Fibroblast of mammary gland (primary cell): ENCODE data around the gene AGTPBP1.
A peak's percentile ranks its signal among the peaks of the same experiment; 100 is the strongest.

ENCODE experiments used
- DNase-seq: peaks from one replicate; pipeline ENCODE4 v3.0.0-alpha.2; 2010; ENCODE audit warnings: low read depth
- H3K4me3 ChIP-seq: 2 replicates; pipeline ENCODE4 v1.5.1; 2011; ENCODE audit warnings: low read depth, mild to moderate bottlenecking, low read length, moderate library complexity; ENCODE audit not compliant: control insufficient read depth
- CTCF ChIP-seq: conservative IDR thresholded peaks from 2 replicates; pipeline ENCODE4 v1.5.1; 2011; ENCODE audit warnings: low read depth, low read length, inconsistent platforms; ENCODE audit not compliant: control insufficient read depth, insufficient read depth

The AGTPBP1 gene

DNA sequence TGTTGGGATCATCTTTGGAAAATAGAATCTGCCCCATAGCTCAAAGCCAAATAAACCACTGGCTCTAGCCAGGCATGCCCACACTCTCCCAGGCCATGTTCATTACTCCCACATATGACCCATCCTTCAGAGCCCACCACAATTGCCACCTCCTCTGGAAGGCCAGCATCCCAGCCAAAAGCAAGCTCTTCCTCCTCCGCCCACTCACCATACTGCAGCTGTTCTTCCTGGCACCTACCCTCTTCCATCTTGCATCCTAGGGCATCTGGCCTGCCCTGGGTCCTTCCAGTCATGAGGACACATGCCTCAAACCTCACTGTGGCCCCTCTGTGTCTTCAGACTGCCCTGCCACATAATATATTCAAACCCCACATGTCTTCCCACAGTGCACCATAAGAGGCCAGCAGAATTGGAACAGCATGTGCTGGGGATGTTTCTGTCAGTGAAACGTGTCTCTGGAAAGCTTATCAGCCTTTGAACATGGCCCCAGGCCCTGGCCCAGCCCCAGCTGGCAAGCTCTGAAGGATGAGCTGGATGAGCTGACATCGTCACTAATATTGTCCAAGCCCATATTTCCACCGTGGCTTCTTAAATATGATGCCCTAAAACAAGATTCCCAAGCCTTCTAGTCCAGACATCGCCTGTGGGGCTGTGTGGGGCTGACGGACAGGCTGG is 230.8 kb downstream of the AGTPBP1 start:
- DNase-seq, result no peak
- H3K4me3 ChIP-seq, result no peak overlapping the region
- no peak for TF ChIP-seq CTCF

GRCh38 chr9:85508616-85509015 is 233.1 kb downstream of the AGTPBP1 start:
- peak; percentile 1 for TF ChIP-seq CTCF
- H3K4me3 ChIP-seq, result no peak overlapping the region
- no peak for DNase-seq

GRCh38 chr9:85505612-85506011 is 236.1 kb downstream of the AGTPBP1 start:
- DNase-seq, result no peak
- no peak overlapping the region for H3K4me3 ChIP-seq
- no peak for TF ChIP-seq CTCF

DNA sequence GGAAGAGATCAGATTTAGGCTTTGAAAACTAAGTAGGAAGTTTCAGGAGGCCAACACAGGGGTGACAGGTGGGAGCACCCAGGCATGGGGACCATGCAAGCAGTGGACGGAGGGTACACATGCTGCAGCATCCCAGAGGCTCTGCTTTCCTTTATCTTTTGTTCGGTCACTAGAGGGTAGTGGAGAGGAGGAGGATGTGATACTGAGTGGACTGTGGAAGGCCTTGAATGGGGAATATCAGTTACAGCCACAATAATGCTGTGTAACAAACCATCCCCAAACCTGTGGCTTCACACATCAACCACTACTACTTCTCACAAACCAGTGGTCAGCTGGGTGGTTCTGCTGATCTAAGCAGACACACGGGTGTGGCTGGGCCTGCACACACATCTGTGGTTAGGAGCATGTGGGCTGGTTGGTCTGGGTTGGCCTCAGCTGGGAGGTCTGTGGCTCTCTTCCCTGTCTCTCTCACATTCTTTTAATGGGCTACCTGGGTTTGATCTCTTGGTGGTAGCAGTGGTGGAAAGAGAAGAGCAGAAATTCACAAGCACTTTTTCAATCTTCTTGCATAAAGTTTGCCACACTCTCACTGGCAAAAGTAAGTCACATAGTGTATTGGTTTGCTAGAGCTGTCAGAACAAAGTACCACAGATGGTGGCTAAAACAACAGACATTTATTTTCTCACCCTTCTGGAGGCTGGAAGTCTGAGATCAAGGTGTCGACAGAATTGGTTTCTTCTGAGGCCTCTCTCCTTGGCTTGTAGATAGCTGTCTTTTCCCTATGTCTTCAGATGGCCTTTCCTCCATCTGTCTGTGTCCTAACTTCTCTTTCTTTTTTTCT is 238.7 kb downstream of the AGTPBP1 start:
- no peak for TF ChIP-seq CTCF
- no peak for DNase-seq
- no peak overlapping the region for H3K4me3 ChIP-seq

DNA sequence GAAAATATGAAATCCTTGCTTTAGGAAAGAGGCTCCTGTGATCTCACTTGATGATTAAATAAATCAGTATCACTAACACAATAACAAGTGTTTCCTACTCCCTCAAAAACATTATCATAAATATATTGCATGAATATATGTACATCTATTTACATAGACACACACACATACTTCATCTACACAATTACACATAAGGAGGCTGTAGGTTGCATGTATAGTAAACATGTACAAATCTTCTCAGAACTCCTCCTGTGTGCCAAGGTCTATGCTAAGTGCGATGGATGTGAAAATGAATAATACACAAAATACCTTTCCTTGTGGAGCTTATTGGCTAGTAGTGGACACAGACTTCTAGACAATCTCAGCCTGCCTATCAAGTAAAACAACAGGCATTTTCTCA is 239.9 kb downstream of the AGTPBP1 start:
- TF ChIP-seq CTCF, result no peak
- no peak overlapping the region for H3K4me3 ChIP-seq
- no peak for DNase-seq

DNA sequence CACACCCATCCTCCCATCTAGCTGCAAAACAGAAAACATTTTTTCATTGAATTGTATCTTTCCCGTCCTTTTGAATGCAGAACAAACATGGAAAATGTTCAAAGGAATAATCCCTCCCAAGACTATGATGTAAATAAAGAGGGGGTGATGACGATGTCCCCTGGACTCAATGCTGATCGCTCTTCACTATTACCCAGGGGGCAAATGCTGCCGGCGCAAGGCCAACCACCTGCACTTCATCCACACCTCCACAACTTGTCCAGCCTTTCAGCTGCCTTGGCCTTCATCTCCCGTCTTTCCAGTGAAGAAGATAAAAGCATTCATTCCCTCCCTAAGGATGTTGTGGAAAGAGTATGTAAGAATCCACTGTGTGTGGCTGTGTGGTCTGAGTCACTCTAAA is 240.3 kb downstream of the AGTPBP1 start:
- DNase-seq, result no peak
- no peak overlapping the region for H3K4me3 ChIP-seq
- no peak for TF ChIP-seq CTCF
